ENCODE results near the gene USP7. TPM values are rescaled to one million over a fixed set of nuclear protein-coding genes. Genes with fewer than 3 reads are reported as not detected.

USP7 gene
- total and polyA plus RNA-seq, 9 donors: 28.1 to 104 (median 86.3) TPM

GRCh38 chr16:8868416-8869211 is 95.1 kb downstream of the USP7 start, which contains the start of gene CARHSP1:
Gene CARHSP1 (minus strand): TSS chr16:8869006. CDS start chr16:8859328, 9,678 bp downstream.
- Histone ChIP-seq H3K36me3 (no peaks in the 10 kb centered on the region), H3K4me3 (peak within 1 kb of the TSS; percentile 81), H3K4me1 (ENCODE audit: insufficient read depth) (peaks cover 18% of the 10 kb centered on the region), H3K9me3 (no peaks in the 10 kb centered on the region), H3K27ac (peak within 1 kb of the TSS; percentile 77 to 88), H3K27me3 (no peaks in the 10 kb centered on the region)
- intact Hi-C loops (cut with DNase I): loop anchor here in 1 of 4 donors (5.0 kb wide), 1 partner anchor 239 kb away; no protein-coding TSS in a partner anchor
- TF ChIP-seq POLR2A (IDR thresholded peaks at IDR 0.05) (peak; percentile 51), EP300 (IDR thresholded peaks at IDR 0.05) (no peak)
- peak; percentile 85 to 93 (median 91) for DNase-seq
- WGBS, 3 donors: 1% methylated on average over 40 to 83 of the region's 83 CpGs

GRCh38 chr16:8867932-8868415 is 95.7 kb downstream of the USP7 start:
- Histone ChIP-seq H3K9me3 (no peaks in the 10 kb centered on the region), H3K4me3 (peak overlapping the region; percentile 81), H3K27ac (peak overlapping the region; percentile 77 to 88), H3K36me3 (no peaks in the 10 kb centered on the region), H3K4me1 (ENCODE audit: insufficient read depth) (peaks cover 21% of the 10 kb centered on the region), H3K27me3 (no peaks in the 10 kb centered on the region)
- intact Hi-C loops (cut with DNase I): loop anchor here in 1 of 4 donors (5.0 kb wide), 1 partner anchor 239 kb away; no protein-coding TSS in a partner anchor
- peak in 1 of 5 donors; percentile 49 for DNase-seq
- 0 to 1% (median 0%) methylated on average over 16 of the region's 16 CpGs for WGBS, 3 donors
- no peak for TF ChIP-seq POLR2A (IDR thresholded peaks at IDR 0.05)
- no peak for TF ChIP-seq EP300 (IDR thresholded peaks at IDR 0.05)
- no peak for TF ChIP-seq CTCF (IDR thresholded peaks at IDR 0.05)

- WGBS, 3 donors: 1 to 2% (median 2%) methylated on average over 35 of the region's 35 CpGs
- Histone ChIP-seq H3K4me1 (ENCODE audit: insufficient read depth) (peaks cover 21% of the 10 kb centered on the region), H3K9me3 (no peaks in the 10 kb centered on the region), H3K4me3 (peak overlapping the region; percentile 81), H3K27me3 (no peaks in the 10 kb centered on the region), H3K27ac (peak overlapping the region; percentile 77 to 88), H3K36me3 (no peaks in the 10 kb centered on the region)
- no peak for TF ChIP-seq POLR2A (IDR thresholded peaks at IDR 0.05)
- no peak for TF ChIP-seq CTCF (IDR thresholded peaks at IDR 0.05)
- TF ChIP-seq EP300 (IDR thresholded peaks at IDR 0.05): no peak
- intact Hi-C loops (cut with DNase I): loop anchor here in 1 of 4 donors (5.0 kb wide), 1 partner anchor 240 kb away; no protein-coding TSS in a partner anchor
- DNase-seq: peak; percentile 72 to 81 (median 78)
Measured at GRCh38 chr16:8867216-8867931, 96.3 kb downstream of the USP7 start.

GRCh38 chr16:8866884-8867215 is 96.9 kb downstream of the USP7 start:
- Histone ChIP-seq H3K27me3 (no peaks in the 10 kb centered on the region), H3K4me1 (ENCODE audit: insufficient read depth) (peaks cover 23% of the 10 kb centered on the region), H3K27ac (peak overlapping the region; percentile 77 to 88), H3K36me3 (no peaks in the 10 kb centered on the region), H3K4me3 (peak overlapping the region; percentile 81), H3K9me3 (no peaks in the 10 kb centered on the region)
- 1 to 6% (median 5%) methylated on average over 16 of the region's 16 CpGs for WGBS, 3 donors
- DNase-seq: peak in 3 of 5 donors; percentile 35 to 59 (median 55)
- no peak for TF ChIP-seq EP300 (IDR thresholded peaks at IDR 0.05)
- TF ChIP-seq POLR2A (IDR thresholded peaks at IDR 0.05): no peak
- no peak for TF ChIP-seq CTCF (IDR thresholded peaks at IDR 0.05)
- intact Hi-C loops (cut with DNase I): loop anchor here in 1 of 4 donors (5.0 kb wide), 1 partner anchor 240 kb away; no protein-coding TSS in a partner anchor

All from ovary (tissue), 9 donors.